Testis (tissue), 2 donors: ENCODE results near the gene B3GALNT2.
A peak's percentile ranks its signal among the peaks of the same experiment; 100 is the strongest.

ENCODE experiments used
- POLR2A ChIP-seq: fragments of 450-650 bp; IDR thresholded peaks from one replicate; pipeline ENCODE4 v1.6.1; 2017; ENCODE audit warnings: antibody characterized with exemption, mild to moderate bottlenecking, moderate library complexity
- TF ChIP-seq, protein P1 (sequence below), 3 experiments: fragments of 450-650 bp in 2 of 3; fragments of 200-600 bp in 1 of 3; sonication (generic) in 1 of 3; IDR thresholded peaks; one replicate each; pipeline ENCODE4 v1.5.1; 2016 to 2019; ENCODE audit warnings: antibody characterized with exemption in 3 of 3, mild to moderate bottlenecking in 2 of 3, moderate library complexity in 1 of 3

DNA sequence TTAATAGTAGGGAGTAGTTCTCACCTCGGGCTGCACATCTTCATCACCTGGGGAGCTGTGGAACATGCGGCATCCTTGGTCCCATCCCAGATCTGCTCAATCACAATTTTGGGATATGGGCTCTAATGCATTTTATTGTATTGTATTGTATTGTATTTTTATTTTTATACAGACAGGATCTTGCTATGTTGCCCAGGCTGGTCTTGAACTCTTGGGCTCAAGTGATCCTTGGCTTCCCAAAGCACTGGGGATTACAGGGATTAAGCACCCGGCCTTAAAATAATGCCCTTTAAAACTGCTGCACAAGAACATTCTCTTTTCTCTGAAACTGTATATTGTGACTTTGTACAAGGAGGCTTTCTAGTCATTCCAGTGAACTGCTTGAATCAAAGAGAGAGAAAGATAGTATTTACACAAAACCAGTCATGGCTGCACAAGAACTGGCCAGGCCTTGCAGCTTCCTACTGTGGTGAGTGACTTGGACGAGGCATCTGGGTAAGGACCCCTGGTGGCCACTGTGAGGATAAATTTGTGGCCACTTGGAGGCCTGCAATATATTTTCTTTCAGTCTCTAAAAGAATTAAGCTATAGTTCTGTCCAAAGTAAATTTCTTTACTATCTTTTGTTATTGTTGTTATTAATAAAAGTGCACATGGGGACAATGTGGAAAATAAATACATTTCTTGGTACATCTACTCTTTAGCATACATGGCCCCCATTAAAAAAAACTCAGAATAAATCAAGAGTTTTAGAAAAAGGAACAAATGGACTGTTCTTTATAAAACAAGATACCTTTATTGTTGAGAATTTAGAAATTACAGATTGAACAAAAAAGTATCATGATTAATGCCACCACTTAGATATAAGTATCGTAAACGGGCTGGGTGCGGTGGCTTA lies 89.0 kb downstream of the B3GALNT2 start:
- TF ChIP-seq, protein P1, sequence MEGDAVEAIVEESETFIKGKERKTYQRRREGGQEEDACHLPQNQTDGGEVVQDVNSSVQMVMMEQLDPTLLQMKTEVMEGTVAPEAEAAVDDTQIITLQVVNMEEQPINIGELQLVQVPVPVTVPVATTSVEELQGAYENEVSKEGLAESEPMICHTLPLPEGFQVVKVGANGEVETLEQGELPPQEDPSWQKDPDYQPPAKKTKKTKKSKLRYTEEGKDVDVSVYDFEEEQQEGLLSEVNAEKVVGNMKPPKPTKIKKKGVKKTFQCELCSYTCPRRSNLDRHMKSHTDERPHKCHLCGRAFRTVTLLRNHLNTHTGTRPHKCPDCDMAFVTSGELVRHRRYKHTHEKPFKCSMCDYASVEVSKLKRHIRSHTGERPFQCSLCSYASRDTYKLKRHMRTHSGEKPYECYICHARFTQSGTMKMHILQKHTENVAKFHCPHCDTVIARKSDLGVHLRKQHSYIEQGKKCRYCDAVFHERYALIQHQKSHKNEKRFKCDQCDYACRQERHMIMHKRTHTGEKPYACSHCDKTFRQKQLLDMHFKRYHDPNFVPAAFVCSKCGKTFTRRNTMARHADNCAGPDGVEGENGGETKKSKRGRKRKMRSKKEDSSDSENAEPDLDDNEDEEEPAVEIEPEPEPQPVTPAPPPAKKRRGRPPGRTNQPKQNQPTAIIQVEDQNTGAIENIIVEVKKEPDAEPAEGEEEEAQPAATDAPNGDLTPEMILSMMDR (IDR thresholded peaks at IDR 0.05), result peak; percentile 77 to 89 (median 81)
- no peak for TF ChIP-seq POLR2A
